ENCODE results near the gene CLEC6A.

CLEC6A gene

DNA sequence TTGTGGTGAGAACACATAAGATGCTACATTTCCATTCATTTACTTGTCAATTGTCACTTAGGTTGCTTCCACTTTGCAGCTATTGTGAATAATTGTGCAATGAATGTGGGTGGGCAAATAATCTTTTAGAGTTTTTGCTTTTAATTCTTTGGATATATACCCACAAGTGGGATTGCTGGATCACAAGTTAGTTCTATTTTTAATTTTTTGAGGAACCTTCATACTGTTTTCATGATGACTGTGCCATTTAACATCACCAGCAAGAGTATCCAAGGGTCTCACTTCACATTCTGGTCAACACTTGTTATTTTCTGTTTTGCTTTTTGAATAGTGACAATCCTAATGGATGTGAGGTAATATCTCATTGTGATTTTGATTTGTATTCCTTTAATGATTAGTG lies 10.5 kb downstream of the CLEC6A start:
- Histone ChIP-seq H3F3A (ENCODE audit: insufficient read depth) (no peaks in the 10 kb centered on the region), H4K20me1 (ENCODE audit: low read depth, low read length) (no peaks in the 10 kb centered on the region), H3K79me2 (ENCODE audit: insufficient read depth, low read length) (no peaks in the 10 kb centered on the region), H3K9ac (ENCODE audit: low read length) (no peak overlapping the region), H3K36me3 (ENCODE audit: low read length) (no peaks in the 10 kb centered on the region), H3K9me3 (ENCODE audit: insufficient read depth, low read length) (no peaks in the 10 kb centered on the region), H2AFZ (ENCODE audit: low read depth, low read length, severe bottlenecking) (no peak overlapping the region), H3K27ac (ENCODE audit: low read depth, low read length) (no peak overlapping the region), H3K4me3 (ENCODE audit: insufficient read depth, low read length, poor library complexity, severe bottlenecking) (no peak overlapping the region), H3K4me2 (ENCODE audit: low read depth, low read length, poor library complexity, severe bottlenecking) (no peak overlapping the region), H3K9me2 (replicated peaks; ENCODE audit: insufficient read depth, low read length) (no peaks in the 10 kb centered on the region), H3K27me3 (ENCODE audit: low read length) (no peaks in the 10 kb centered on the region)
- no peak for TF ChIP-seq EZH2phosphoT487 (conservative IDR thresholded peaks at IDR 0.05; ENCODE audit: low read length)
- TF ChIP-seq, protein P1, sequence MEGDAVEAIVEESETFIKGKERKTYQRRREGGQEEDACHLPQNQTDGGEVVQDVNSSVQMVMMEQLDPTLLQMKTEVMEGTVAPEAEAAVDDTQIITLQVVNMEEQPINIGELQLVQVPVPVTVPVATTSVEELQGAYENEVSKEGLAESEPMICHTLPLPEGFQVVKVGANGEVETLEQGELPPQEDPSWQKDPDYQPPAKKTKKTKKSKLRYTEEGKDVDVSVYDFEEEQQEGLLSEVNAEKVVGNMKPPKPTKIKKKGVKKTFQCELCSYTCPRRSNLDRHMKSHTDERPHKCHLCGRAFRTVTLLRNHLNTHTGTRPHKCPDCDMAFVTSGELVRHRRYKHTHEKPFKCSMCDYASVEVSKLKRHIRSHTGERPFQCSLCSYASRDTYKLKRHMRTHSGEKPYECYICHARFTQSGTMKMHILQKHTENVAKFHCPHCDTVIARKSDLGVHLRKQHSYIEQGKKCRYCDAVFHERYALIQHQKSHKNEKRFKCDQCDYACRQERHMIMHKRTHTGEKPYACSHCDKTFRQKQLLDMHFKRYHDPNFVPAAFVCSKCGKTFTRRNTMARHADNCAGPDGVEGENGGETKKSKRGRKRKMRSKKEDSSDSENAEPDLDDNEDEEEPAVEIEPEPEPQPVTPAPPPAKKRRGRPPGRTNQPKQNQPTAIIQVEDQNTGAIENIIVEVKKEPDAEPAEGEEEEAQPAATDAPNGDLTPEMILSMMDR (IDR thresholded peaks at IDR 0.05; ENCODE audit: insufficient read depth, low read length, poor library complexity, severe bottlenecking), result no peak

- H3K9me2 ChIP-seq (replicated peaks; ENCODE audit: insufficient read depth, low read length), result no peaks in the 10 kb centered on the region
- H2AFZ ChIP-seq (ENCODE audit: low read depth, low read length, severe bottlenecking), result no peak overlapping the region
- H3F3A ChIP-seq (ENCODE audit: insufficient read depth), result no peaks in the 10 kb centered on the region
- no peaks in the 10 kb centered on the region for H4K20me1 ChIP-seq (ENCODE audit: low read depth, low read length)
- H3K27me3 ChIP-seq (ENCODE audit: low read length), result no peaks in the 10 kb centered on the region
- H3K9ac ChIP-seq (ENCODE audit: low read length), result no peak overlapping the region
- H3K4me2 ChIP-seq (ENCODE audit: low read depth, low read length, poor library complexity, severe bottlenecking), result no peak overlapping the region
- H3K27ac ChIP-seq (ENCODE audit: low read depth, low read length), result no peak overlapping the region
- no peaks in the 10 kb centered on the region for H3K9me3 ChIP-seq (ENCODE audit: insufficient read depth, low read length)
- no peaks in the 10 kb centered on the region for H3K79me2 ChIP-seq (ENCODE audit: insufficient read depth, low read length)
- TF ChIP-seq, protein P1 (IDR thresholded peaks at IDR 0.05; ENCODE audit: insufficient read depth, low read length, poor library complexity, severe bottlenecking), result no peak
- no peak for TF ChIP-seq EZH2phosphoT487 (conservative IDR thresholded peaks at IDR 0.05; ENCODE audit: low read length)
- H3K4me3 ChIP-seq (ENCODE audit: insufficient read depth, low read length, poor library complexity, severe bottlenecking), result no peak overlapping the region
- no peaks in the 10 kb centered on the region for H3K36me3 ChIP-seq (ENCODE audit: low read length)
Observed at GRCh38 chr12:8471090-8471489, 15.3 kb downstream of the CLEC6A start.

- Histone ChIP-seq H3K4me2 (ENCODE audit: low read depth, low read length, poor library complexity, severe bottlenecking) (no peak overlapping the region), H3K4me3 (ENCODE audit: insufficient read depth, low read length, poor library complexity, severe bottlenecking) (no peak overlapping the region), H3K79me2 (ENCODE audit: insufficient read depth, low read length) (no peaks in the 10 kb centered on the region), H2AFZ (ENCODE audit: low read depth, low read length, severe bottlenecking) (no peak overlapping the region), H3F3A (ENCODE audit: insufficient read depth) (no peaks in the 10 kb centered on the region), H4K20me1 (ENCODE audit: low read depth, low read length) (no peaks in the 10 kb centered on the region), H3K9me2 (replicated peaks; ENCODE audit: insufficient read depth, low read length) (no peaks in the 10 kb centered on the region), H3K9ac (ENCODE audit: low read length) (no peak overlapping the region), H3K9me3 (ENCODE audit: insufficient read depth, low read length) (no peaks in the 10 kb centered on the region), H3K36me3 (ENCODE audit: low read length) (no peaks in the 10 kb centered on the region), H3K27ac (ENCODE audit: low read depth, low read length) (no peak overlapping the region), H3K27me3 (ENCODE audit: low read length) (no peaks in the 10 kb centered on the region)
- TF ChIP-seq, protein P1 (IDR thresholded peaks at IDR 0.05; ENCODE audit: insufficient read depth, low read length, poor library complexity, severe bottlenecking), result no peak
- no peak for TF ChIP-seq EZH2phosphoT487 (conservative IDR thresholded peaks at IDR 0.05; ENCODE audit: low read length)
Observed at GRCh38 chr12:8475508-8476203, 19.9 kb downstream of the CLEC6A start.
